Measurements from ENCODE around the gene AMH. TPM values are rescaled to one million over a fixed set of nuclear protein-coding genes. Genes with fewer than 3 reads are reported as not detected.

The AMH gene
- total and polyA plus RNA-seq, 2 of the 4 experiments (the other 2 are of a cell fraction): 0.86 TPM; not detected in 1

DNA sequence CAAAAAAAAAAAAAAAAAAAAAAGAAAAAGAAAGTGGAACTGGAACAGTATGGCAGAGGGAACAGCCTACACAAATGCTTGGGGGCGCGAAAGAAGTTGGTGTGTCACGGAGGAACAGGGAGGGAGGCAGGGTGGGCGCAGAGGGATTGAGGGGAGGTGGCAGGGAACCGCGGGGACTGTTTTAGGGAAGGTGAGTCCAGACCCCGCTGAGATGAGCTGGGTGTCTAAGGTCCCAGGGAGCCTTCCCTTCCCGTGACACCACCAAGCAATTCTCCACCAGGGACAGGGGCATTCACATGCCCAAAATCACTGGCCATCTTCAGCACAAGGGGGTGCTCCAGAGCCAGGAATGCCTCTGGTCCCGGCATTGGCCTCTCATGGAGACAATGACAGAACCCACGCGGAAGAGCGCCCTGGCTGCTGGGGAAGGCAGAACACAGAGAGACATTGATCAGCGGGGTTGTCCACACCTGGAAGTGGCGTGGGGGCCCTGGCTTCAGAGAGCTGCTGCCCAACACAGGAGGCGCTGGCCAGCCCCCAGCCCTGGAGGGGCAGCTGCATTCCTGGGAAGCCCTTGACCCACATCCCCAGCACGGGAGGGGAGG is 25.9 kb downstream of the AMH start:
- H3K56ac ChIP-seq (ENCODE audit: extremely low read depth, insufficient read depth, low read length): no peak overlapping the region
- H3K4me3 ChIP-seq (ENCODE audit: insufficient read depth, low read depth, low read length): no peak overlapping the region
- peaks cover 7 to 42% of the 10 kb centered on the region in 2 experiments for H3K79me1 ChIP-seq (ENCODE audit: low read depth in 1 of 2, low read length in 2 of 2)
- H3K4me2 ChIP-seq (ENCODE audit: low read depth, low read length): no peak overlapping the region
- no peak overlapping the region for H2BK120ac ChIP-seq (ENCODE audit: low read depth, low read length)
- no peak overlapping the region for H3K9ac ChIP-seq (ENCODE audit: low read depth, low read length)
- H4K91ac ChIP-seq (ENCODE audit: insufficient read depth, low read depth, low read length): no peak overlapping the region
- peaks cover 71% of the 10 kb centered on the region for H4K20me1 ChIP-seq (ENCODE audit: insufficient read depth, low read length)
- no peak overlapping the region; the same call in 1 of the 2 replicates for H3K23ac ChIP-seq (ENCODE audit: low read depth, low read length)
- intact Hi-C loops (cut with micrococcal nuclease) (loop anchor here (1.0 to 5.0 kb wide), 2 partner anchors 116 to 118 kb away; no protein-coding TSS in a partner anchor), in situ Hi-C loops (cut with MboI; ENCODE audit: low sequenced_read_pairs) (loop anchor here (10.0 kb wide), 1 partner anchor 340 kb away; no protein-coding TSS in a partner anchor), dilution Hi-C loops (cut with HindIII; ENCODE audit: low sequenced_read_pairs, unreplicated experiment) (no loop called here)
- H4K5ac ChIP-seq (ENCODE audit: low read depth, low read length): no peak overlapping the region
- no peak overlapping the region for H3K14ac ChIP-seq (replicated peaks; ENCODE audit: low read depth, low read length)
- no peak overlapping the region for H3K27ac ChIP-seq (ENCODE audit: insufficient read depth, low read length)
- no peak overlapping the region for H2AK5ac ChIP-seq (ENCODE audit: low read depth, low read length)
- DNase-seq: peak; percentile 64
- H3K4me1 ChIP-seq (ENCODE audit: control insufficient read depth, insufficient read depth, low read length): peaks cover 14% of the 10 kb centered on the region
- WGBS, 2 experiments (ENCODE audit: extremely low coverage in 2 of 2, insufficient read length in 1 of 2): 61% methylated on average over 9 of the region's 16 CpGs; no CpG with 5 or more reads in 1 of the 2 experiments
- peak overlapping the region; percentile 76 for H2AK9ac ChIP-seq (replicated peaks; ENCODE audit: low read depth, low read length, poor library complexity)
- H2BK15ac ChIP-seq (ENCODE audit: low read depth, low read length): no peak overlapping the region
- CTCF ChIA-PET: interaction anchor here (0.6 kb wide), 1 partner anchor 28 kb away, joined by 5 read pairs; no protein-coding TSS in a partner anchor
- H3K9me1 ChIP-seq (ENCODE audit: insufficient read depth, low read length): no peaks in the 10 kb centered on the region; the same call in 1 of the 2 replicates
- H2BK5ac ChIP-seq (ENCODE audit: low read depth, low read length, poor library complexity, severe bottlenecking): no peak overlapping the region
- H3K36me3 ChIP-seq (ENCODE audit: control insufficient read depth, insufficient read depth, low read length): peaks cover 34% of the 10 kb centered on the region
- H3K18ac ChIP-seq (ENCODE audit: low read depth, low read length): no peak overlapping the region
- H3K9me3 ChIP-seq (ENCODE audit: control insufficient read depth, insufficient read depth, low read length): no peaks in the 10 kb centered on the region
- no peaks in the 10 kb centered on the region for H3K27me3 ChIP-seq (ENCODE audit: control insufficient read depth, insufficient read depth, low read length)
- no peak overlapping the region for H2BK20ac ChIP-seq (ENCODE audit: low read depth, low read length)
- peak; percentile 18 for ATAC-seq (ENCODE audit: low read depth)
- no TSS peak for BruUV-seq (replicated peaks)
- no peak overlapping the region; a peak in 1 of 4 replicates for H4K8ac ChIP-seq (ENCODE audit: low read depth in 2 of 2, low read length in 2 of 2)
- POLR2A ChIA-PET (ENCODE audit: unreplicated experiment): interaction anchor here (0.5 to 0.6 kb wide), 2 partner anchors 337 to 644 kb away, joined by 3 to 4 read pairs; no protein-coding TSS in a partner anchor
- TF ChIP-seq SMC3 (IDR thresholded peaks at IDR 0.05; ENCODE audit: low read depth, low read length): peak; percentile 64
- peak; percentile 75 for TF ChIP-seq RAD21 (IDR thresholded peaks at IDR 0.05; ENCODE audit: low read length)
- TF ChIP-seq MAZ (IDR thresholded peaks at IDR 0.05; ENCODE audit: borderline replicate concordance, low read depth, low read length): no peak
- TF ChIP-seq CEBPB (IDR thresholded peaks at IDR 0.05; ENCODE audit: low read depth, low read length): no peak
- TF ChIP-seq FOS (IDR thresholded peaks at IDR 0.05; ENCODE audit: low read depth, low read length): no peak
- TF ChIP-seq NFE2L2 (IDR thresholded peaks at IDR 0.05; ENCODE audit: low read depth, low read length): no peak
- peak; percentile 56; the same call in 1 of the 2 replicates for TF ChIP-seq MXI1 (IDR thresholded peaks at IDR 0.05; ENCODE audit: borderline replicate concordance, low read depth, low read length)
- TF ChIP-seq, protein P1, sequence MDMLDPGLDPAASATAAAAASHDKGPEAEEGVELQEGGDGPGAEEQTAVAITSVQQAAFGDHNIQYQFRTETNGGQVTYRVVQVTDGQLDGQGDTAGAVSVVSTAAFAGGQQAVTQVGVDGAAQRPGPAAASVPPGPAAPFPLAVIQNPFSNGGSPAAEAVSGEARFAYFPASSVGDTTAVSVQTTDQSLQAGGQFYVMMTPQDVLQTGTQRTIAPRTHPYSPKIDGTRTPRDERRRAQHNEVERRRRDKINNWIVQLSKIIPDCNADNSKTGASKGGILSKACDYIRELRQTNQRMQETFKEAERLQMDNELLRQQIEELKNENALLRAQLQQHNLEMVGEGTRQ (IDR thresholded peaks at IDR 0.05; ENCODE audit: low read depth, low read length): no peak
- no peak for TF ChIP-seq BHLHE40 (IDR thresholded peaks at IDR 0.05; ENCODE audit: low read depth, low read length)
- TF ChIP-seq, protein P2, sequence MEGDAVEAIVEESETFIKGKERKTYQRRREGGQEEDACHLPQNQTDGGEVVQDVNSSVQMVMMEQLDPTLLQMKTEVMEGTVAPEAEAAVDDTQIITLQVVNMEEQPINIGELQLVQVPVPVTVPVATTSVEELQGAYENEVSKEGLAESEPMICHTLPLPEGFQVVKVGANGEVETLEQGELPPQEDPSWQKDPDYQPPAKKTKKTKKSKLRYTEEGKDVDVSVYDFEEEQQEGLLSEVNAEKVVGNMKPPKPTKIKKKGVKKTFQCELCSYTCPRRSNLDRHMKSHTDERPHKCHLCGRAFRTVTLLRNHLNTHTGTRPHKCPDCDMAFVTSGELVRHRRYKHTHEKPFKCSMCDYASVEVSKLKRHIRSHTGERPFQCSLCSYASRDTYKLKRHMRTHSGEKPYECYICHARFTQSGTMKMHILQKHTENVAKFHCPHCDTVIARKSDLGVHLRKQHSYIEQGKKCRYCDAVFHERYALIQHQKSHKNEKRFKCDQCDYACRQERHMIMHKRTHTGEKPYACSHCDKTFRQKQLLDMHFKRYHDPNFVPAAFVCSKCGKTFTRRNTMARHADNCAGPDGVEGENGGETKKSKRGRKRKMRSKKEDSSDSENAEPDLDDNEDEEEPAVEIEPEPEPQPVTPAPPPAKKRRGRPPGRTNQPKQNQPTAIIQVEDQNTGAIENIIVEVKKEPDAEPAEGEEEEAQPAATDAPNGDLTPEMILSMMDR (conservative IDR thresholded peaks at IDR 0.05; ENCODE audit: low read depth, low read length): peak; percentile 65
- TF ChIP-seq MAFK (IDR thresholded peaks at IDR 0.05; ENCODE audit: low read depth, low read length): no peak
- no peak for TF ChIP-seq POLR2A (IDR thresholded peaks at IDR 0.05; ENCODE audit: low read depth, low read length)
- no peak for TF ChIP-seq RCOR1 (IDR thresholded peaks at IDR 0.05; ENCODE audit: insufficient replicate concordance, low read length)
- no peak overlapping the region for H3K4ac ChIP-seq (ENCODE audit: low read depth, low read length)
- H2AFZ ChIP-seq (replicated peaks; ENCODE audit: low read length, poor library complexity): peak overlapping the region; percentile 68

Measured in IMR-90 (cell line).